Keratinocyte (primary cell): ENCODE data around the gene USB1. TPM values are rescaled to one million over a fixed set of nuclear protein-coding genes. Genes with fewer than 3 reads are reported as not detected.
A peak's percentile ranks its signal among the peaks of the same experiment; 100 is the strongest.

Experiments
- DNase-seq: peaks from one replicate; pipeline ENCODE4 v3.0.0-alpha.2; 2011; ENCODE audit warnings: low read depth, missing footprints, low spot score
- FAIRE-seq: peaks from 2 replicates; lab custom pipeline; 2011; peaks lifted over from hg19 to GRCh38; lab: Jason Lieb, UNC
- H2AFZ ChIP-seq: 2 replicates; pipeline ENCODE4 v1.6.0; 2012; ENCODE audit warnings: low read length, control low read depth, inconsistent platforms; ENCODE audit not compliant: control insufficient read depth
- H3K27ac ChIP-seq: 2 replicates; pipeline ENCODE4 v1.5.1; 2011; ENCODE audit warnings: low read length; ENCODE audit not compliant: control insufficient read depth, insufficient read depth
- H3K27me3 ChIP-seq: 3 replicates; pipeline ENCODE4 v1.6.0; 2011; ENCODE audit warnings: low read length; ENCODE audit not compliant: control insufficient read depth, insufficient read depth; ENCODE audit errors: extremely low read depth
- H3K36me3 ChIP-seq, 2 experiments: 2 replicates in 1 of 2; 3 replicates in 1 of 2; pipeline ENCODE4 v1.5.1; 2011; ENCODE audit warnings: low read length in 2 of 2, mild to moderate bottlenecking in 1 of 2; ENCODE audit not compliant: control insufficient read depth in 2 of 2, insufficient read depth in 2 of 2; ENCODE audit errors: extremely low read depth in 1 of 2
- H3K4me1 ChIP-seq: 3 replicates; pipeline ENCODE4 v1.5.1; 2011; ENCODE audit warnings: low read length; ENCODE audit not compliant: control insufficient read depth, insufficient read depth; ENCODE audit errors: extremely low read depth
- H3K4me2 ChIP-seq: 3 replicates; pipeline ENCODE4 v1.6.0; 2011; ENCODE audit warnings: low read depth, low read length; ENCODE audit not compliant: control insufficient read depth, insufficient read depth; ENCODE audit errors: extremely low read depth
- H3K4me3 ChIP-seq, 3 experiments: fragments of 200-600 bp in 1 of 3; sonication (generic) in 1 of 3; 2 replicates in 2 of 3; 3 replicates in 1 of 3; pipeline ENCODE4 v1.5.1; 2011 to 2016; ENCODE audit warnings: low read length in 3 of 3, mild to moderate bottlenecking in 3 of 3, control low read depth in 2 of 3, inconsistent platforms in 1 of 3, low read depth in 1 of 3, mixed read lengths in 1 of 3, mixed run types in 1 of 3, moderate library complexity in 1 of 3; ENCODE audit not compliant: control insufficient read depth in 2 of 3, insufficient read depth in 2 of 3; ENCODE audit errors: extremely low read depth in 1 of 3
- H3K79me2 ChIP-seq: 2 replicates; pipeline ENCODE4 v1.6.0; 2012; ENCODE audit warnings: low read length; ENCODE audit not compliant: control insufficient read depth, insufficient read depth
- H3K9ac ChIP-seq: 3 replicates; pipeline ENCODE4 v1.6.0; 2011; ENCODE audit warnings: low read length; ENCODE audit not compliant: control insufficient read depth, insufficient read depth; ENCODE audit errors: extremely low read depth
- H3K9me1 ChIP-seq: 3 replicates; pipeline ENCODE4 v1.6.0; 2011; ENCODE audit warnings: low read length; ENCODE audit not compliant: control insufficient read depth, insufficient read depth; ENCODE audit errors: extremely low read depth
- H3K9me3 ChIP-seq: 2 replicates; pipeline ENCODE4 v1.5.1; 2012; ENCODE audit warnings: low read depth, low read length; ENCODE audit not compliant: control insufficient read depth
- H4K20me1 ChIP-seq: 3 replicates; pipeline ENCODE4 v1.6.0; 2011; ENCODE audit warnings: low read length; ENCODE audit not compliant: control insufficient read depth, insufficient read depth; ENCODE audit errors: extremely low read depth
- EZH2 ChIP-seq: IDR thresholded peaks from one replicate; pipeline ENCODE4 v1.6.1; 2012; ENCODE audit warnings: inconsistent platforms, mild to moderate bottlenecking, low read length, moderate library complexity
- dilution Hi-C: fragments of 300-500 bp; cut with MboI; formaldehyde crosslinking; loops from one replicate; pipeline ENCODE4 v1.7.0; 2020; ENCODE audit warnings: low sequenced_read_pairs; ENCODE audit not compliant: extremely low pct_ligation_motif_present
- polyA plus RNA-seq, 5 experiments: library from polyadenylated mRNA; depleted of rRNA in 3 of 5; stranded (reverse) in 3 of 5; stranded (forward) in 1 of 5; unstranded in 1 of 5; fragments of >200 nt; gene quantifications; 1 replicate in 1 of 5; 2 replicates in 3 of 5; 3 replicates in 1 of 5; pipeline versions ENCODE4 v1.2.1 to v1.2.3, GENCODE V29; 2011 to 2012; ENCODE audit warnings: missing spikeins in 2 of 5, low read depth in 1 of 5, low replicate concordance in 1 of 5
- TF ChIP-seq, protein P1 (sequence below), 3 experiments: IDR thresholded peaks in 1 of 3; conservative IDR thresholded peaks in 1 of 3; optimal IDR thresholded peaks in 1 of 3; 2 replicates in 2 of 3; 3 replicates in 1 of 3; pipeline versions ENCODE3 to v1.5.1; 2011; ENCODE audit warnings: low read length in 3 of 3, mild to moderate bottlenecking in 3 of 3, moderate library complexity in 2 of 3, control low read depth in 1 of 3, inconsistent platforms in 1 of 3; ENCODE audit not compliant: insufficient read depth in 2 of 3; ENCODE audit errors: extremely low read depth in 1 of 3

Gene USB1
- polyA plus RNA-seq, 1 donor (not counting 4 experiments of a cell fraction or from before 2014, with no cell fraction given), result 63.5 TPM

DNA sequence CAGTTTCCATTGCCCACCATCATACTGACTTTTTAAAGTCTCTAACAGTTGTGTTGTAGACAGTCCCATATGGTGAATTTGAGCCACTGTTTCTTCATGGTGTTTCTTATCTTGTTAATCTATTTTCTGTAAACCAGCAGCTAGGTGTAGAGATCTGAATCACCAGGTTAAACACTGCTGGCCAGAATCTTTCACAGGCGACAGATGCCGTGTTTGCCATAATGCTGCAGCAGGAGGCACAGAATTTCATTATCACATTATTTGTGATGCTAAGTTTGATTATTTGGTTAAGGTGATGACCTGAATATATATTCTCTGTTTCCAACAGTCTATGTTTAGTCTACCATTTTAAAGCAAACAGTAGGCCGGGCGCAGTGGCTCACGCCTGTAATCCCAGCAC, 18.8 kb upstream of the USB1 start:
- Histone ChIP-seq H3K4me3 (no peak overlapping the region), H3K27me3 (peaks cover 6% of the 10 kb centered on the region), H3K9me3 (no peaks in the 10 kb centered on the region), H3K9ac (no peak overlapping the region), H2AFZ (no peak overlapping the region), H3K4me2 (no peak overlapping the region), H3K27ac (no peak overlapping the region), H3K4me1 (peaks cover 8% of the 10 kb centered on the region), H3K79me2 (no peaks in the 10 kb centered on the region), H3K9me1 (no peaks in the 10 kb centered on the region), H4K20me1 (no peaks in the 10 kb centered on the region), H3K36me3 (no peaks in the 10 kb centered on the region)
- DNase-seq (no peak), FAIRE-seq (no peak)
- TF ChIP-seq, protein P1, sequence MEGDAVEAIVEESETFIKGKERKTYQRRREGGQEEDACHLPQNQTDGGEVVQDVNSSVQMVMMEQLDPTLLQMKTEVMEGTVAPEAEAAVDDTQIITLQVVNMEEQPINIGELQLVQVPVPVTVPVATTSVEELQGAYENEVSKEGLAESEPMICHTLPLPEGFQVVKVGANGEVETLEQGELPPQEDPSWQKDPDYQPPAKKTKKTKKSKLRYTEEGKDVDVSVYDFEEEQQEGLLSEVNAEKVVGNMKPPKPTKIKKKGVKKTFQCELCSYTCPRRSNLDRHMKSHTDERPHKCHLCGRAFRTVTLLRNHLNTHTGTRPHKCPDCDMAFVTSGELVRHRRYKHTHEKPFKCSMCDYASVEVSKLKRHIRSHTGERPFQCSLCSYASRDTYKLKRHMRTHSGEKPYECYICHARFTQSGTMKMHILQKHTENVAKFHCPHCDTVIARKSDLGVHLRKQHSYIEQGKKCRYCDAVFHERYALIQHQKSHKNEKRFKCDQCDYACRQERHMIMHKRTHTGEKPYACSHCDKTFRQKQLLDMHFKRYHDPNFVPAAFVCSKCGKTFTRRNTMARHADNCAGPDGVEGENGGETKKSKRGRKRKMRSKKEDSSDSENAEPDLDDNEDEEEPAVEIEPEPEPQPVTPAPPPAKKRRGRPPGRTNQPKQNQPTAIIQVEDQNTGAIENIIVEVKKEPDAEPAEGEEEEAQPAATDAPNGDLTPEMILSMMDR (optimal IDR thresholded peaks at IDR 0.05 in 1 of 3, IDR thresholded peaks at IDR 0.05 in 1 of 3, conservative IDR thresholded peaks at IDR 0.05 in 1 of 3; ENCODE audit: extremely low read depth in 1 of 3, insufficient read depth in 2 of 3, low read length in 3 of 3), result no peak
- TF ChIP-seq EZH2, result no peak
- dilution Hi-C loops, result no loop called here

DNA sequence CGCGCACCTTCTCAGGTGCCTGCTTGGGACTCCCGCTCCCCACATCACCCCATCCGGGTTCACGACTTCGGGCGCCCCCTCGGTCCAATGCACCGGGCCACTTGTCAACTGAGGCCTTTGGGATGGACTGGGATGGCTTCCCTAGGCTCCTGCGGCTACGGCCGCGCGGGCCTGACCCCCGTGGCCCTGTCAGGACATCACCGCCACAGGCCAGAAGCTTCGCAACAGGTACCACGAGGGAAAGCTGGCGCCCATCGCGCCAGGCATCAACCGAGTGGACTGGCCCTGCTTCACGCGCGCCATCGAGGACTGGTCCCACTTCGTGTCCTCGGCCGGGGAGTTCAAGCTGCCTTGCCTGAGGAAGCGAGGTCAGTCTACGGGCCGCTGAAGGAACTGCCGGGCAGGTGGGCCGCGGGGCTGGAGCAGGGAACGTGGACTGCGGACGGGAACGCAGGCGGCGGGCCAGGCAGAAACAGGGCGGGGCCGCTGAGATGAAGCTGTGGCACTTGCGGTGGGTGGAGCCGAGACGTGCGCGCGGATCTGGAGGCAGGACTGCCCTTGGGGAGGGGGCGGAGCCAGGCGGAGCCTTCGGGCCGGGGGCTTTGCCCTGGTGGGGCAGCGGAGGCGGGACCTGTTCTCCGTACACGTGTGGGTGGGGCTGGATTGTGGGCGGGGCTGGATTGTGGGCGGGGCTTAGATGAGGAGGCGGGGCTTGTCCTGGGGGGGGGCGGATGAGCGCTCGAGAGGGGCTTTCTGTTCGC, 16.6 kb upstream of the USB1 start:
- Histone ChIP-seq H3K9ac (peak overlapping the region; percentile 52), H2AFZ (peak overlapping the region; percentile 85), H3K27me3 (peaks cover 6% of the 10 kb centered on the region), H3K36me3 (no peaks in the 10 kb centered on the region), H3K9me1 (no peaks in the 10 kb centered on the region), H3K27ac (no peak overlapping the region), H3K4me1 (peaks cover 15% of the 10 kb centered on the region), H3K4me2 (peak overlapping the region; percentile 81), H4K20me1 (no peaks in the 10 kb centered on the region), H3K9me3 (no peaks in the 10 kb centered on the region), H3K79me2 (no peaks in the 10 kb centered on the region), H3K4me3 (peak overlapping the region; percentile 61 to 68 (median 62))
- TF ChIP-seq, protein P1 (optimal IDR thresholded peaks at IDR 0.05 in 1 of 3, IDR thresholded peaks at IDR 0.05 in 1 of 3, conservative IDR thresholded peaks at IDR 0.05 in 1 of 3; ENCODE audit: extremely low read depth in 1 of 3, insufficient read depth in 2 of 3, low read length in 3 of 3), result no peak
- TF ChIP-seq EZH2, result no peak
- dilution Hi-C loops, result no loop called here
- FAIRE-seq (peak; percentile 48), DNase-seq (peak; percentile 83)
